ENCODE measurements around the gene NFKB1.

- TF ChIP-seq CTCF (IDR thresholded peaks at IDR 0.05; ENCODE audit: low read length) (no peak), EZH2 (IDR thresholded peaks at IDR 0.05; ENCODE audit: borderline replicate concordance, low read length) (no peak)
Observed at GRCh38 chr4:102452854-102453253, 48.3 kb upstream of the NFKB1 start.
